Omental fat pad (tissue), 4 donors: Measurements from ENCODE around the gene GBP1. TPM values are rescaled to one million over a fixed set of nuclear protein-coding genes. Genes with fewer than 3 reads are reported as not detected.
"Not testable (repeated sequence)": the region's sequence is repeated elsewhere in the genome, so short reads cannot be mapped to it uniquely, and the experiment has no call there.

ENCODE experiments used
- ATAC-seq: fragments of 150-250 bp; one replicate; pipeline ENCODE4 v1.9.1; 2016; ENCODE audit warnings: mild to moderate bottlenecking, moderate library complexity; ENCODE audit not compliant: low FRiP score
- DNase-seq: peaks from one replicate; pipeline ENCODE4 v3.0.0-alpha.2; 2019; ENCODE audit warnings: low spot score
- total RNA-seq, 4 donors: library from RNA; depleted of rRNA; stranded (reverse); fragments of >200 nt; gene quantifications; one replicate each; pipeline ENCODE4 v1.1.0, GENCODE V29; 2016
- TF ChIP-seq, protein P1 (sequence below), 3 donors: fragments of 450-650 bp; IDR thresholded peaks; one replicate each; pipeline ENCODE4 v1.5.1; 2016 to 2017; ENCODE audit warnings: antibody characterized with exemption in 3 of 3, mild to moderate bottlenecking in 3 of 3, moderate library complexity in 2 of 3

Gene GBP1
- total RNA-seq, 4 donors from 2014 or later, result 19.2 to 250 (median 39.1) TPM

GRCh38 chr1:89035080-89035479 lies 29.9 kb downstream of the GBP1 start:
- ATAC-seq (no peak), DNase-seq (no peak)
- TF ChIP-seq, protein P1, sequence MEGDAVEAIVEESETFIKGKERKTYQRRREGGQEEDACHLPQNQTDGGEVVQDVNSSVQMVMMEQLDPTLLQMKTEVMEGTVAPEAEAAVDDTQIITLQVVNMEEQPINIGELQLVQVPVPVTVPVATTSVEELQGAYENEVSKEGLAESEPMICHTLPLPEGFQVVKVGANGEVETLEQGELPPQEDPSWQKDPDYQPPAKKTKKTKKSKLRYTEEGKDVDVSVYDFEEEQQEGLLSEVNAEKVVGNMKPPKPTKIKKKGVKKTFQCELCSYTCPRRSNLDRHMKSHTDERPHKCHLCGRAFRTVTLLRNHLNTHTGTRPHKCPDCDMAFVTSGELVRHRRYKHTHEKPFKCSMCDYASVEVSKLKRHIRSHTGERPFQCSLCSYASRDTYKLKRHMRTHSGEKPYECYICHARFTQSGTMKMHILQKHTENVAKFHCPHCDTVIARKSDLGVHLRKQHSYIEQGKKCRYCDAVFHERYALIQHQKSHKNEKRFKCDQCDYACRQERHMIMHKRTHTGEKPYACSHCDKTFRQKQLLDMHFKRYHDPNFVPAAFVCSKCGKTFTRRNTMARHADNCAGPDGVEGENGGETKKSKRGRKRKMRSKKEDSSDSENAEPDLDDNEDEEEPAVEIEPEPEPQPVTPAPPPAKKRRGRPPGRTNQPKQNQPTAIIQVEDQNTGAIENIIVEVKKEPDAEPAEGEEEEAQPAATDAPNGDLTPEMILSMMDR (IDR thresholded peaks at IDR 0.05), result no peak

DNA sequence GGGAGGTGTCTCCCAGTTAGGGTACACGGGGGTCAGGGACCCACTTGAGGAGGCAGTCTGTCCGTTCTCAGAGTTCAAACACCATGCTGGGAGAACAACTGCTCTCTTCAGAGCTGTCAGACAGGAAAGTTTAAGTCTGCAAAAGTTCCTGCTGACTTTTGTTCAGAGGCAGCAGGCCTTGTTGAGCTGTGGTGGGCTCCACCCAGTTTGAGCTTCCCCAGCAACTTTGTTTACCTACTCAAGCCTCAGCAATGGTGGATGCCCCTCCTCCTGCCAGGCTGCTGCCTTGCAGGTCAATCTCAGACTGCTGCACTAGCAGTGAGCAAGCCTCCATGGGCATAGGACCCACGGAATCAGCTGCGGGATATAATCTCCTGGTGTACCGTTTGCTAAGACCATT lies 31.0 kb downstream of the GBP1 start:
- not testable (repeated sequence) for DNase-seq, ATAC-seq

- DNase-seq, ATAC-seq: not testable (repeated sequence)
Measured at GRCh38 chr1:89029051-89029450, 36.0 kb downstream of the GBP1 start.

DNA sequence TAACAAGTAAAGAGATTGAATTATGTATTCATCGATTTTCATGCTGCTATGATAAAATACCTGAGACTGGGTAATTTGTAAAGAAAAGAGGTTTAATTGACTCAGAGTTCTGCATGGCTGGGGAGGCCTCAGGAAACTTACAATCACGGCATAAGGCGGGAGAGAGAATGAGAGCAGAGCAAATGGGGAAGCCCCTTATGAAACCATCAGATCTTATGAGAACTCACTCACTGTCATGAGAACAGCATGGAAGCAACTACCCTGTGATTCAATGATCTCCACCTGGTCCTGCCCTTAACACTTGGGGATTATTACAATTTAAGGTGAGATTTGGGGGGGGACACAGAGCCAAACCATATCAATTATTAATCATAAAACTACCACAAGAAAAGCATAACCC lies 39.1 kb downstream of the GBP1 start:
- TF ChIP-seq, protein P1 (IDR thresholded peaks at IDR 0.05), result no peak
- no peak for DNase-seq
- ATAC-seq, result no peak

- TF ChIP-seq, protein P1 (IDR thresholded peaks at IDR 0.05), result no peak
- DNase-seq (no peak), ATAC-seq (no peak)
Measured at GRCh38 chr1:89023026-89023425, 42.0 kb downstream of the GBP1 start.

- DNase-seq (no peak), ATAC-seq (peak; percentile 79)
- TF ChIP-seq, protein P1 (IDR thresholded peaks at IDR 0.05), result no peak
Measured at GRCh38 chr1:89022167-89022959, 42.6 kb downstream of the GBP1 start, which contains the start of gene GBP3. Gene GBP3 (minus strand): TSS chr1:89022866. CDS start chr1:89020721, 2,145 bp downstream.

GRCh38 chr1:89018318-89018717 lies 46.7 kb downstream of the GBP1 start:
- not testable (repeated sequence) for DNase-seq, ATAC-seq

GRCh38 chr1:89008511-89008910 lies 56.5 kb downstream of the GBP1 start:
- ATAC-seq (no peak), DNase-seq (no peak)
- TF ChIP-seq, protein P1 (IDR thresholded peaks at IDR 0.05), result no peak
